Activated CD4-positive, alpha-beta T cell treated with anti-CD3 and anti-CD28 coated beads, Interleukin-2, amount 10 ng/mL, durations not matched to agents 7 days and 5 days (primary cell): ENCODE results near the gene OR6C70. TPM values are rescaled to one million over a fixed set of nuclear protein-coding genes. Genes with fewer than 3 reads are reported as not detected.
"Not testable (repeated sequence)": the region's sequence is repeated elsewhere in the genome, so short reads cannot be mapped to it uniquely, and the experiment has no call there.

Experiments used
- CTCF ChIA-PET: fragments of 350-600 bp; sonication (Branson Sonifier 250); formaldehyde crosslinking; loops from one replicate; lab custom pipeline; 2021; ENCODE audit warnings: antibody characterized with exemption; lab: Charles Lee
- POLR2A ChIA-PET: fragments of 350-600 bp; sonication (Branson Sonifier 250); formaldehyde crosslinking; loops from one replicate; lab custom pipeline; 2021; ENCODE audit warnings: antibody characterized with exemption; lab: Charles Lee
- DNase-seq: peaks from one replicate; pipeline ENCODE4 v3.0.0-alpha.2; 2020
- H3K27ac Mint-ChIP-seq: one replicate; pipeline ENCODE4 v1.8.0; 2021; ENCODE audit warnings: mild to moderate bottlenecking, moderate library complexity, mixed read lengths
- H3K27me3 Mint-ChIP-seq: one replicate; pipeline ENCODE4 v1.8.0; 2021; ENCODE audit warnings: mixed read lengths
- H3K36me3 Mint-ChIP-seq: one replicate; pipeline ENCODE4 v1.8.0; 2021; ENCODE audit warnings: low read depth, mixed read lengths
- H3K4me1 Mint-ChIP-seq: one replicate; pipeline ENCODE4 v1.8.0; 2021; ENCODE audit warnings: mixed read lengths
- H3K4me3 Mint-ChIP-seq: one replicate; pipeline ENCODE4 v1.8.0; 2021; ENCODE audit warnings: mild to moderate bottlenecking, moderate library complexity, mixed read lengths
- H3K9me3 Mint-ChIP-seq: one replicate; pipeline ENCODE4 v1.8.0; 2021; ENCODE audit warnings: mixed read lengths
- total RNA-seq, 2 experiments: library from RNA; stranded (reverse); gene quantifications; one replicate each; pipeline ENCODE4 v1.2.3, GENCODE V29; 2021

OR6C70 gene
- total RNA-seq, 2 experiments from 2014 or later = not detected

DNA sequence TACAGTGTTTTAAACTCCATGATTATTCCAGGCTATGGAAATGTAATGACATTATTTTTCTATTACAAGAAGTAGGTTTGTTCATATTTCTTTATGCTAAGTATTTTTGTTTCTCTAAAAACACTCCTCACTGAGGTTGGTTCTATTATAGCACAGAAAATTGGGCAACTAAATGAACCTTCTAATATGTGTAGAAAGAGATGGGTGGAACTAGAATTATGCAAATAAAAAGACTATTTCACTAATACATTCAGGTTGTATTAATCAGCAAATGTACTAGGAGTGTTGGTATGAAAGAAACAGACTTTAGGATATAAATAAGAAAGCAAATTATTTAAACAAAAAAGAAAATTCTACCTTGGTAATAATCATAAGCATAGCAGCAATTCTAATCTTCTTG, 21.1 kb downstream of the OR6C70 start:
- no peak for DNase-seq
- ChIA-PET CTCF (interaction anchor here (0.6 kb wide), 1 partner anchor 207 kb away, joined by 3 read pairs; no protein-coding TSS in a partner anchor), POLR2A (no interaction called here)
- no peaks in the 10 kb centered on the region for H3K4me1 Mint-ChIP-seq
- H3K27ac Mint-ChIP-seq = no peak overlapping the region
- no peaks in the 10 kb centered on the region for H3K36me3 Mint-ChIP-seq
- peaks cover 2% of the 10 kb centered on the region for H3K27me3 Mint-ChIP-seq
- H3K4me3 Mint-ChIP-seq = no peak overlapping the region
- H3K9me3 Mint-ChIP-seq = no peaks in the 10 kb centered on the region

DNA sequence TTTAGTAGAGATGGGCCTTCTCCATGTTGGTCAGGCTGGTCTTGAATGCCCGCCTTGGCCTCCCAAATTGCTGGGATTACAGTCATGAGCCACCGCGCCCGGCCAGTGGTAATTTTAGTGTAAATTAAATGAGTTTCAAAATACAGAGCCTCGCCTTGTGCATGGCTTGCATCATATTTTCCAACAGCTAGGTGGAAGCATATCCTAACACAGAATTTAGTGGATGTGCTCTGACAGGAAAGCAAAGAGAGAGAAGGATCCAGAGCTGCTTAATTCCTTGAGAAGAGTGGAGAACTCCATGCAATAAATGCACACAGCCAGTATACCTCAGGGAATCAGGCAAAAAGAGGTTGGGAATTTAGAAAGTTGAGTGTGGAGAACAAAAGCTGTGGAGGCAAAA, 23.6 kb downstream of the OR6C70 start:
- Mint-ChIP-seq H3K4me1 (no peaks in the 10 kb centered on the region), H3K27ac (no peak overlapping the region), H3K27me3 (peaks cover 8% of the 10 kb centered on the region), H3K36me3 (no peaks in the 10 kb centered on the region), H3K4me3 (no peak overlapping the region), H3K9me3 (peaks cover 3% of the 10 kb centered on the region)
- DNase-seq = no peak
- POLR2A ChIA-PET = no interaction called here
- CTCF ChIA-PET = no interaction called here

DNA sequence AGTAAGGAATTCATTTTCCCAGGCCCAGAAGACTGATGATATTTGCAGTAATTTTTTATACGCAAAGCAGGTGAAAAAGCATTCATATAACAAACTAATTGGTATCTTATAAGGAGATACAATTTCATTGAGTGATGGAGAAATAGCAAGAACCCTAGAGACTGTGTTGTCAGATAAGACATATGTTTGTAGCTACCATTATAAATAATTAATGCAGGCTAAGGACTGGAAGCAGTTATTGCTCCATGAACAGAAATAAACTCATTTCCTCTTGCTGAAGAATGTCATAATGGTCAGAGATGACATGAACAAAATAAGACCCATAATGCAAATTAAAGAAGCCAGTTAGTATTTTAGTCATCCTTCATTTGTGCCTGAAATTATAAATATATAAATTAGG, 24.6 kb downstream of the OR6C70 start:
- H3K27me3 Mint-ChIP-seq = peaks cover 10% of the 10 kb centered on the region
- POLR2A ChIA-PET = no interaction called here
- no peak for DNase-seq
- H3K4me3 Mint-ChIP-seq = no peak overlapping the region
- H3K27ac Mint-ChIP-seq = no peak overlapping the region
- CTCF ChIA-PET = no interaction called here
- H3K9me3 Mint-ChIP-seq = peaks cover 5% of the 10 kb centered on the region
- H3K36me3 Mint-ChIP-seq = no peaks in the 10 kb centered on the region
- H3K4me1 Mint-ChIP-seq = no peaks in the 10 kb centered on the region

DNA sequence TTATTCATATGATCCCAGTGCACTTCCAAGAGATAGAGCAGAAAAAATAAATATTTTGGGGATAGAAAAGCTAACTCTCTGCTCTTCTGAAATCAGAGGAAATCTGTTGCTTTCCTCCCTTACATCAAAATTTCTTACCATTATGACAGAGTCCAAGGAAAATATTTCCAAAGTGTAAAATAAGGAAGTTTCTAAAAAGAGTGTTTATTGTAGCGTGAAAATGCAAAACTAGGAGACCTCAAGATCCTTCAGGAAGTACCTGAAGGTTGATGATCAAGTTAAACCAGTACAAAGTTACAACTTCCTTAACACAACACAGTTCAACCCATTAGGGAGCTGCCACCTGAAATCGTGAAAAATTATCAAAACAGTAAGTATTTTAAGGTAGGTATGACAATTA, 26.2 kb downstream of the OR6C70 start, which contains the start of gene OR6C2:
OR6C2 (plus strand) TSS at position 301 of the 400 bp plus-strand sequence. CDS start 8,138 bp downstream, outside the sequence.
- H3K36me3 Mint-ChIP-seq = no peaks in the 10 kb centered on the region
- H3K27ac Mint-ChIP-seq = no peak within 1 kb of the TSS
- H3K4me3 Mint-ChIP-seq = no peak within 1 kb of the TSS
- H3K4me1 Mint-ChIP-seq = no peaks in the 10 kb centered on the region
- DNase-seq = no peak
- CTCF ChIA-PET = no interaction called here
- peaks cover 10% of the 10 kb centered on the region for H3K27me3 Mint-ChIP-seq
- POLR2A ChIA-PET = no interaction called here
- H3K9me3 Mint-ChIP-seq = peaks cover 6% of the 10 kb centered on the region

DNA sequence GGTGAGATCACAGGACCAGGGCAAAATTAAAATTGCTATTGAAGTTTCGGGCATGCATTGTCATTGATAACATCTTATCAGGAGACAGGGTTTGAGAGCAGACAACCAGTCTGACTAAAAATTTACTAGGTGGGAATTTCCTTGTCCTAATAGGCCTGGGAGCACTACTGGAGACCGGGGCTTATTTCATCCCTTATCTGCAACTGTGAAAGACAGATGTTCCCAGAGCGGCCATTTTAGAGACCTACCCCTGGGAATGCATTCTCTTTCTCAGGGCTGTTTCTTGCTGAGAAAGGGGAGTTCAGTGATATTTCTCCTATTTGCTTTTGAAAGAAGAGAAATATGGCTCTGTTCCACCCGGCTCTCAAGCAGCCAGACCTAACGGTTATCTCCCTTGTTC, 28.7 kb downstream of the OR6C70 start:
- CTCF ChIA-PET, POLR2A ChIA-PET, H3K4me1 Mint-ChIP-seq, H3K9me3 Mint-ChIP-seq, H3K36me3 Mint-ChIP-seq, H3K27ac Mint-ChIP-seq, H3K4me3 Mint-ChIP-seq, DNase-seq: not testable (repeated sequence)
- H3K27me3 Mint-ChIP-seq = peaks cover 12% of the 10 kb centered on the region

DNA sequence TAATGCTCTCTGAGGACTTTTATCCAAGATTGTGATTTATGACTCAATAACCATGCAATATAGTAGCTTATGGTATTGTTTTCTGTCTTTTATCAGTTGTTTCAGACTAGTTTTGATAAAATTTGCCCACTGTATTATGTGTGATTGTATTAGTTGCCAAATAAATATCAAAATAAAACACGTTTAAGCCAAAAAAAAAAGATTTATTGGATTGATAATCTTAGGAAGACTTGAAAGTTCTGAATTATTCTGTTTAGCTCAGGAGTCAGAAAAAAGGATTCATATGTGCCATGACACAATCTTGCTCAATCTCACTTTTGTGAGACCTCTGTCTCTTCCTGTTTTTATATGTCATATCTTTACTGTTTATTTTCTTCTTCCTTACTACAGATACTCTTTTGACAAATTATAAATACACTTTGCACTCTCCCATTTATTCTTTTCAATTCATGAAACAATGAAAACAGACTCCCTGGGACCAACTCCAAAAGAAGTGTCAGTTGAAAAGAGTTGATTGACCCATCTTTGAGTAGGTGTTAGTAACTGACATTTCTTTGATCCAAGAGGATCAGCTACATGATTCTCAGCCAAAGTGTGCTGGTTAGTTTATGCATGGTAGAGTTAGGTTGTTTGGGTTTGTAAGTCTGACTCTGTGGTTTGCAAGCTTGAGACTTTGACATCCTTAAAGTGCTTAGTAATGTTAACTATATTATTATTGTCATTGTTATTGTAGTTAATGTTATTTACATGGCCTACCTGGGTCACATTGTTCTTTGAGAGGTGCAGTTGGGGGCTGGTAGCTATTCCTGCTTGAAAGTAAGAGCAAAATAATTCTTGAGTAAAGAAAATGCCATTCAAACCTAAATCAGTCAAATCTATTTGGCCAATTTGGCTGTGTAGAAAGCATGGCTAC, 41.4 kb downstream of the OR6C70 start:
- H3K27me3 Mint-ChIP-seq = peaks cover 12% of the 10 kb centered on the region
- H3K4me3 Mint-ChIP-seq = no peak overlapping the region
- POLR2A ChIA-PET = no interaction called here
- no peaks in the 10 kb centered on the region for H3K9me3 Mint-ChIP-seq
- no peaks in the 10 kb centered on the region for H3K36me3 Mint-ChIP-seq
- H3K4me1 Mint-ChIP-seq = no peaks in the 10 kb centered on the region
- DNase-seq = no peak
- no peak overlapping the region for H3K27ac Mint-ChIP-seq
- CTCF ChIA-PET = no interaction called here

DNA sequence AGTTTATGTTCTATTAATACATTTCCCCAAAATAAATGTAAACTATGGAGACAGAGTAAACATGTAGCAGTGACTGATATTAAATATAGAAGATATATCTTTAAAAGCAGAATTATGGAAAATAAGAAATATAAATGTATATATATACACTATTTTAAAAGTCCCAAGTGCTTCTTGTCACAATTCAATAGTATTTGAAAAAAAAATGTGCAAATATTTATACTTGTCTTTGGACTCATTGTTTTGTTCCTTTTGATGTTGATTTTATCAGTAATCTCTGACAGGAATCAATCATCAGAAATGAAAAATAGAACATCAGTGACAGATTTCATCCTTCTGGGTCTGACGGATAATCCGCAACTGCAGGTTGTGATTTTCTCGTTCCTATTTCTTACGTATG, 44.0 kb downstream of the OR6C70 start, which contains the start of gene OR6C76:
OR6C76 (plus strand) TSS at position 301 of the 400 bp plus-strand sequence; CDS start at position 301, 0 bp downstream.
- H3K4me1 Mint-ChIP-seq = no peaks in the 10 kb centered on the region
- ChIA-PET CTCF (no interaction called here), POLR2A (no interaction called here)
- no peaks in the 10 kb centered on the region for H3K36me3 Mint-ChIP-seq
- H3K4me3 Mint-ChIP-seq = no peak within 1 kb of the TSS
- H3K27me3 Mint-ChIP-seq = peaks cover 8% of the 10 kb centered on the region
- no peak for DNase-seq
- no peak within 1 kb of the TSS for H3K27ac Mint-ChIP-seq
- no peaks in the 10 kb centered on the region for H3K9me3 Mint-ChIP-seq

DNA sequence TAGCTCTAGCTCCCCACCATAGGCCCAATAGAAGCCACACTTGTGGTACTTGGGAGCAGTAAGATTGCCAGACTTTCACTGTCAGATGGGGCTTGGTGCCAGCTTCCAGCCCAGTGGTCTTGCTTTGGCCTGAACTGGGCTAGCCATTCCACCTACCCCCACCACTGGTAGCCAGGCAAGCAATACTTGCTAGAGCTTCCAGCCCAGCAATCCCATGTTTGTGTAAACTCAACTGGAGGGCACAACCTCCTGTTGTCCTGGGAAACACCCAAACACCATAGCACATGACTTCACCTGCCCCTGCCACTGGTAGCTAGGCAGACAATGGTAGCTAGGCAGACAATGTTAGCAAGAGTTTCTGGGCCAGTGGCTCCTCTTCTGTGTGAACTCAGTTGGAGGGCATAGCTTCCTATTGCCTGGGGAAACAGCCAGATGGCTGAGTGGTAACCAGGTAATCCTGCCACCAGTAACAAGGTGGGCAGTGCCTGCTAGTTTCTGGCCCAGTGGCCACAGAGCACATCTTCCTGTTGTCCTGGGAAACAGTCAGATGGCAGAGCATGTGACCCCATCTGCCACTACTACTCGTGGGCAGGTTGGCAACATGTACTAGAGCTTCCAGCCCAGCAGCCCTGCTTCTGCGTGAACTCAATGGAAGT, 49.5 kb downstream of the OR6C70 start:
- ChIA-PET POLR2A (no interaction called here), CTCF (interaction anchor here (0.5 to 0.8 kb wide), 2 partner anchors 13 to 158 kb away, joined by 3 read pairs; no protein-coding TSS in a partner anchor)
- H3K4me1 Mint-ChIP-seq = no peaks in the 10 kb centered on the region
- no peaks in the 10 kb centered on the region for H3K9me3 Mint-ChIP-seq
- H3K27ac Mint-ChIP-seq = no peak overlapping the region
- H3K4me3 Mint-ChIP-seq = no peak overlapping the region
- no peak for DNase-seq
- H3K27me3 Mint-ChIP-seq = peaks cover 32% of the 10 kb centered on the region
- H3K36me3 Mint-ChIP-seq = no peaks in the 10 kb centered on the region

Other genes with a start within 250 kb of the OR6C70 start
- gene OR10A7, start 249.1 kb downstream of the OR6C70 start, total RNA-seq = not detected
- not detected for gene OR6C74, start 225.5 kb downstream of the OR6C70 start, total RNA-seq
- gene OR6C6, start 173.6 kb downstream of the OR6C70 start, total RNA-seq = not detected
- not detected for gene OR6C1, start 155.8 kb downstream of the OR6C70 start, total RNA-seq
- not detected for gene OR6C3, start 139.4 kb downstream of the OR6C70 start, total RNA-seq
- not detected for gene OR6C75, start 107.2 kb downstream of the OR6C70 start, total RNA-seq
- not detected for gene OR6C65, start 69.6 kb downstream of the OR6C70 start, total RNA-seq
- gene OR6C76, start 43.9 kb downstream of the OR6C70 start, total RNA-seq = not detected
- gene OR6C2, start 26.1 kb downstream of the OR6C70 start, total RNA-seq = not detected
- gene OR6C68, start 22.2 kb upstream of the OR6C70 start, total RNA-seq = not detected
- gene OR6C4, start 79.5 kb upstream of the OR6C70 start, total RNA-seq = not detected
- not detected for gene OR2AP1, start 102.3 kb upstream of the OR6C70 start, total RNA-seq
- gene OR10P1, start 166.8 kb upstream of the OR6C70 start, total RNA-seq = not detected
- gene ITGA7, start 237.8 kb upstream of the OR6C70 start, total RNA-seq = 1 to 10 TPM; 3.1 TPM
- gene BLOC1S1, start 245.9 kb upstream of the OR6C70 start, total RNA-seq = 100 to 1,000 TPM; 164 to 181 TPM